NCI-H226 (cell line): ENCODE data around the gene CGB7.
A peak's percentile ranks its signal among the peaks of the same experiment; 100 is the strongest.
"Not testable (repeated sequence)": the region's sequence is repeated elsewhere in the genome, so short reads cannot be mapped to it uniquely, and the experiment has no call there.

Source experiments
- DNase-seq: peaks from one replicate; pipeline ENCODE4 v3.0.0-alpha.2; 2015

The CGB7 gene

GRCh38 chr19:49039736-49040135 is 17.8 kb downstream of the CGB7 start:
- DNase-seq: not testable (repeated sequence)

- DNase-seq: peak; percentile 45
Observed at GRCh38 chr19:49038557-49039276, 18.8 kb downstream of the CGB7 start.

GRCh38 chr19:49038111-49038510 is 19.4 kb downstream of the CGB7 start:
- DNase-seq: not testable (repeated sequence)

- peak; percentile 33 for DNase-seq
Observed at GRCh38 chr19:49036815-49037214, 20.7 kb downstream of the CGB7 start, which contains the start of gene CGB1. CGB1 (minus strand) TSS chr19:49036895; CDS start chr19:49036711, 184 bp downstream.

GRCh38 chr19:49031642-49032301 is 25.8 kb downstream of the CGB7 start, which contains the start of gene CGB2:
CGB2 (plus strand) TSS chr19:49031890; CDS start chr19:49032096, 206 bp downstream.
- DNase-seq: peak; percentile 44

- DNase-seq: not testable (repeated sequence)
Observed at GRCh38 chr19:49030323-49030722, 27.2 kb downstream of the CGB7 start.

GRCh38 chr19:49029749-49030148 is 27.8 kb downstream of the CGB7 start:
- not testable (repeated sequence) for DNase-seq

- DNase-seq: not testable (repeated sequence)
Observed at GRCh38 chr19:49028686-49029085, 28.9 kb downstream of the CGB7 start.

GRCh38 chr19:49025599-49025998 is 31.9 kb downstream of the CGB7 start:
- not testable (repeated sequence) for DNase-seq

GRCh38 chr19:49025088-49025487 is 32.5 kb downstream of the CGB7 start:
- not testable (repeated sequence) for DNase-seq

- DNase-seq: not testable (repeated sequence)
Observed at GRCh38 chr19:49024233-49024632, 33.3 kb downstream of the CGB7 start, which contains the start of gene CGB3. CGB3 (minus strand) TSS chr19:49024333; CDS start chr19:49023971, 362 bp downstream.

- no peak for DNase-seq
Observed at GRCh38 chr19:49022116-49022515, 35.4 kb downstream of the CGB7 start.

GRCh38 chr19:49020931-49021895 is 36.3 kb downstream of the CGB7 start:
- DNase-seq: no peak

- no peak for DNase-seq
Observed at GRCh38 chr19:49020342-49020741, 37.2 kb downstream of the CGB7 start.

GRCh38 chr19:49019242-49019932 is 38.2 kb downstream of the CGB7 start:
- peak; percentile 28 for DNase-seq

GRCh38 chr19:49018388-49019241 is 38.9 kb downstream of the CGB7 start:
- not testable (repeated sequence) for DNase-seq

- DNase-seq: peak; percentile 61
Observed at GRCh38 chr19:49017666-49018351, 39.7 kb downstream of the CGB7 start.

- DNase-seq: no peak
Observed at GRCh38 chr19:49017041-49017665, 40.4 kb downstream of the CGB7 start, which contains the start of gene LHB. LHB (minus strand) TSS chr19:49017091; CDS start chr19:49017081, 10 bp downstream.

- no peak for DNase-seq
Observed at GRCh38 chr19:49016067-49016839, 41.3 kb downstream of the CGB7 start.
